ENCODE measurements around the gene YPEL1. TPM values are rescaled to one million over a fixed set of nuclear protein-coding genes. Genes with fewer than 3 reads are reported as not detected.
A peak's percentile ranks its signal among the peaks of the same experiment; 100 is the strongest.

YPEL1 gene
- total and polyA plus RNA-seq, 2 donors (not counting 1 experiment from before 2014, with no cell fraction given): 0.36 to 2.3 TPM

DNA sequence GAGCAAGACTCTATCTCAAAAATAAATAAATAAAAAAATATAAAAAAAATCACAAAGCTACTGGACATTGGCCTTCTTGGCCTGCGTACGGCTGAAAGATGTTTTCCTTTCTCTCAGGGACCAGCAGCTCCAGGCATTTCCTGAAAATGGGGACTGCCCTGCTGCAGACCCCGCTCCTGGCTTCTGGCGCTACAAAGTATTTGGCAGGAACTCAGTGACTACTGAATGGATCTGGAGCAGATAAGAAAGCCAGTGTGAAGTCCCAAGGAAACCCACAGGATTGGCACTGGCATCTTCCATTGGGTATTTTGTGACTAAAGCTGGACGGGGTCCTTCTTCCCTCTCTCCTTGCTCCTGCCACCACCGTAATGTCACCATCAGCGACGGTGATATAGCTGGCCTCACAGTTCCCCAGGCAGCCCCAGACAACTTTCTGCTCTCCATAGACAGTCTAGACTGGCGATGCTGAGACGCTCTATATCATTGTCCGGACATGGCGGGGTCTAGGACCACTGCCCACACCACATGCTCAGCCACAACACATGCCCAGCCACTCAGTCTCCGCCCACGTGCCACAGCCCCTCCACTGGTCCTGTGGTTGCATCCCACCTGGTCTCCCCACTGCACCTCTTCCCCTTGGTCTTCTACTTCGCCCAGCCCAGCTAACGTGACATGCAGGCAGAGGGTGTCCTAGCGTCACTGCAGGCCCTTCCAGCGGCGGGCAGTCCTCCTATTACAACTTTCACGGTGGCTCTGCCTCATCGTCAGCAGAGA, 22.7 kb upstream of the YPEL1 start:
- H2AFZ ChIP-seq (ENCODE audit: low read length): no peak overlapping the region

DNA sequence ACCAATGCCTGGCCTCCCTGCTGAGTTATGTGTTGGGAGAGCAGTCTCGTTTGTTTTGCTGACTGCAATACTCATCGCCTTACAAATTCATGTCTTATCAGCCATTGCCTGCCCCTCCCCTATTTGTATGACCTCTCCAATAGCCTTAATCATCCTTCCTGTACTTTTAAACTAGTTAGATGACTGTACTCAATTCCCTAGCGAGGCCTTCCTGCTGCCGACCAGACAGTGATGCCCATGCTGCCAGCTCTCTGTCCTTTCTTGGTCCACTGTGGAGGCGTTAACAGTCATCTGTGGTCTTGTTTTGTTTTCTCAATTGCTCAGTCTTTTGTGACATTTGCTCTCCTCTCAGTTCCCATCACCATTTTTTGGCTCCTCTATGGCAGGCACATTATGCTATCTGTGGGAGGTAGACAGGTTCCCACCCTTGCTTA, 20.3 kb upstream of the YPEL1 start:
- H3K4me1 ChIP-seq (ENCODE audit: control insufficient read depth, extremely low read depth, insufficient read depth, low read length): peaks cover 17% of the 10 kb centered on the region
- no peak overlapping the region for H2AFZ ChIP-seq (ENCODE audit: low read length)
- no peaks in the 10 kb centered on the region for H3K27me3 ChIP-seq (ENCODE audit: control insufficient read depth, insufficient read depth, low read length)
- no peaks in the 10 kb centered on the region for H3K9me3 ChIP-seq (ENCODE audit: control insufficient read depth, insufficient read depth, low read depth, low read length)
- DNase-seq (ENCODE audit: low read depth in 2 of 2): peak; percentile 65 to 85
- peaks cover 7% of the 10 kb centered on the region for H3K36me3 ChIP-seq (ENCODE audit: control insufficient read depth, insufficient read depth, low read length)
- H3K27ac ChIP-seq (ENCODE audit: insufficient read depth, low read length): peak overlapping the region; percentile 42
- no peaks in the 10 kb centered on the region for H3K79me2 ChIP-seq (ENCODE audit: control insufficient read depth, insufficient read depth, low read length)
- H4K20me1 ChIP-seq (ENCODE audit: control insufficient read depth, extremely low read depth, insufficient read depth, low read length): no peaks in the 10 kb centered on the region
- no peak overlapping the region for H3K9ac ChIP-seq (ENCODE audit: insufficient read depth, low read length)
- no peak overlapping the region for H3K4me3 ChIP-seq (replicated peaks in 1 of 4; ENCODE audit: control extremely low read depth in 1 of 4, insufficient read depth in 1 of 4, low read depth in 3 of 4, low read length in 4 of 4)
- TF ChIP-seq, protein P1, sequence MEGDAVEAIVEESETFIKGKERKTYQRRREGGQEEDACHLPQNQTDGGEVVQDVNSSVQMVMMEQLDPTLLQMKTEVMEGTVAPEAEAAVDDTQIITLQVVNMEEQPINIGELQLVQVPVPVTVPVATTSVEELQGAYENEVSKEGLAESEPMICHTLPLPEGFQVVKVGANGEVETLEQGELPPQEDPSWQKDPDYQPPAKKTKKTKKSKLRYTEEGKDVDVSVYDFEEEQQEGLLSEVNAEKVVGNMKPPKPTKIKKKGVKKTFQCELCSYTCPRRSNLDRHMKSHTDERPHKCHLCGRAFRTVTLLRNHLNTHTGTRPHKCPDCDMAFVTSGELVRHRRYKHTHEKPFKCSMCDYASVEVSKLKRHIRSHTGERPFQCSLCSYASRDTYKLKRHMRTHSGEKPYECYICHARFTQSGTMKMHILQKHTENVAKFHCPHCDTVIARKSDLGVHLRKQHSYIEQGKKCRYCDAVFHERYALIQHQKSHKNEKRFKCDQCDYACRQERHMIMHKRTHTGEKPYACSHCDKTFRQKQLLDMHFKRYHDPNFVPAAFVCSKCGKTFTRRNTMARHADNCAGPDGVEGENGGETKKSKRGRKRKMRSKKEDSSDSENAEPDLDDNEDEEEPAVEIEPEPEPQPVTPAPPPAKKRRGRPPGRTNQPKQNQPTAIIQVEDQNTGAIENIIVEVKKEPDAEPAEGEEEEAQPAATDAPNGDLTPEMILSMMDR (conservative IDR thresholded peaks at IDR 0.05 in 1 of 2, IDR thresholded peaks at IDR 0.05 in 1 of 2; ENCODE audit: low read depth in 1 of 2, low read length in 2 of 2): no peak
- no peak for TF ChIP-seq EZH2 (IDR thresholded peaks at IDR 0.05; ENCODE audit: low read length, missing control alignments)
- H3K4me2 ChIP-seq (ENCODE audit: extremely low read depth, insufficient read depth, low read length): no peak overlapping the region

More for the DNA sequence above, 22.7 kb upstream of the YPEL1 start:
- DNase-seq (ENCODE audit: low read depth in 2 of 2): peak in 1 of 2 donors; percentile 12
- Histone ChIP-seq H3K9ac (ENCODE audit: insufficient read depth, low read length) (no peak overlapping the region), H3K9me3 (ENCODE audit: control insufficient read depth, insufficient read depth, low read depth, low read length) (no peaks in the 10 kb centered on the region), H3K79me2 (ENCODE audit: control insufficient read depth, insufficient read depth, low read length) (no peaks in the 10 kb centered on the region), H3K4me1 (ENCODE audit: control insufficient read depth, extremely low read depth, insufficient read depth, low read length) (peaks cover 23% of the 10 kb centered on the region), H4K20me1 (ENCODE audit: control insufficient read depth, extremely low read depth, insufficient read depth, low read length) (no peaks in the 10 kb centered on the region), H3K4me3 (replicated peaks in 1 of 4; ENCODE audit: control extremely low read depth in 1 of 4, insufficient read depth in 1 of 4, low read depth in 3 of 4, low read length in 4 of 4) (no peak overlapping the region), H3K36me3 (ENCODE audit: control insufficient read depth, insufficient read depth, low read length) (peaks cover 10% of the 10 kb centered on the region), H3K27me3 (ENCODE audit: control insufficient read depth, insufficient read depth, low read length) (no peaks in the 10 kb centered on the region), H3K4me2 (ENCODE audit: extremely low read depth, insufficient read depth, low read length) (no peak overlapping the region), H3K27ac (ENCODE audit: insufficient read depth, low read length) (no peak overlapping the region)
- no peak for TF ChIP-seq EZH2 (IDR thresholded peaks at IDR 0.05; ENCODE audit: low read length, missing control alignments)
- TF ChIP-seq, protein P1 (conservative IDR thresholded peaks at IDR 0.05 in 1 of 2, IDR thresholded peaks at IDR 0.05 in 1 of 2; ENCODE audit: low read depth in 1 of 2, low read length in 2 of 2): no peak

DNA sequence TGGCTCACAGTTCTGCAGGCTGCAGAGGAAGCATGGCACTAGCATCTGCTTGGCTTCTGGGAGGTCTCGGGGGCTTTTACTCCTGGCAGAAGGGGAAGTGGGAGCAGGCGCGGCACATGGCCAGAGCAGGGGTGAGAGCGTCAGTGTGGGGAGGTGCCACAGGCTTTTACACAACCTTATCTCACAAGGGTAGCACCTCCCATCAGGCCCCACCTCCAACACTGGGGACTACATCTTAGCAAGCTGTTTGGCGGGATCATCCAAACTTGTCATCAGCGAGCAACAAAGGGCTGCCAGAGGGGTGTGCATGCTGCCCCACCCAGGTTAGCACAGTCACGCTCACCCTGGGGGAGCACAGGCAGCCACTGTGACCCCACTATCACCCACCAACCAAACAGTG, 18.9 kb upstream of the YPEL1 start:
- peak; percentile 12 to 44 for DNase-seq (ENCODE audit: low read depth in 2 of 2)
- H3K79me2 ChIP-seq (ENCODE audit: control insufficient read depth, insufficient read depth, low read length): no peaks in the 10 kb centered on the region
- no peak overlapping the region for H2AFZ ChIP-seq (ENCODE audit: low read length)
- peak overlapping the region; percentile 42 for H3K27ac ChIP-seq (ENCODE audit: insufficient read depth, low read length)
- H3K9ac ChIP-seq (ENCODE audit: insufficient read depth, low read length): no peak overlapping the region
- H3K4me1 ChIP-seq (ENCODE audit: control insufficient read depth, extremely low read depth, insufficient read depth, low read length): peaks cover 15% of the 10 kb centered on the region
- TF ChIP-seq EZH2 (IDR thresholded peaks at IDR 0.05; ENCODE audit: low read length, missing control alignments): no peak
- TF ChIP-seq, protein P1 (conservative IDR thresholded peaks at IDR 0.05 in 1 of 2, IDR thresholded peaks at IDR 0.05 in 1 of 2; ENCODE audit: low read depth in 1 of 2, low read length in 2 of 2): no peak
- H4K20me1 ChIP-seq (ENCODE audit: control insufficient read depth, extremely low read depth, insufficient read depth, low read length): no peaks in the 10 kb centered on the region
- peaks cover 5% of the 10 kb centered on the region for H3K36me3 ChIP-seq (ENCODE audit: control insufficient read depth, insufficient read depth, low read length)
- no peaks in the 10 kb centered on the region for H3K9me3 ChIP-seq (ENCODE audit: control insufficient read depth, insufficient read depth, low read depth, low read length)
- peak overlapping the region; percentile 62 for H3K4me2 ChIP-seq (ENCODE audit: extremely low read depth, insufficient read depth, low read length)
- peak overlapping the region in 1 of 4 experiments; percentile 20 for H3K4me3 ChIP-seq (replicated peaks in 1 of 4; ENCODE audit: control extremely low read depth in 1 of 4, insufficient read depth in 1 of 4, low read depth in 3 of 4, low read length in 4 of 4)
- no peaks in the 10 kb centered on the region for H3K27me3 ChIP-seq (ENCODE audit: control insufficient read depth, insufficient read depth, low read length)

Measured in fibroblast of lung (primary cell).